ENCODE data around the gene CES5A. TPM values are rescaled to one million over a fixed set of nuclear protein-coding genes. Genes with fewer than 3 reads are reported as not detected.

The CES5A gene
- total and polyA plus RNA-seq, 2 of the 8 experiments (the other 6 are each of a cell fraction or from before 2014, with no cell fraction given), result not detected

GRCh38 chr16:55809851-55810250 is 65.3 kb downstream of the CES5A start:
- TF ChIP-seq HDAC2 (IDR thresholded peaks at IDR 0.05; ENCODE audit: borderline replicate concordance in 1 of 2, low read depth in 2 of 2, low read length in 2 of 2), result no peak
- no peak for TF ChIP-seq CHD1 (IDR thresholded peaks at IDR 0.05; ENCODE audit: low read depth, low read length)
- no peak for TF ChIP-seq TEAD4 (IDR thresholded peaks at IDR 0.05; ENCODE audit: low read depth, low read length)
- TF ChIP-seq GTF2F1 (IDR thresholded peaks at IDR 0.05; ENCODE audit: borderline replicate concordance, low read depth, low read length), result no peak
- no peak for TF ChIP-seq JUN (IDR thresholded peaks at IDR 0.05; ENCODE audit: low read depth, low read length)
- TF ChIP-seq MAFK (IDR thresholded peaks at IDR 0.05; ENCODE audit: low read depth, low read length), result no peak
- TF ChIP-seq SIN3A (conservative IDR thresholded peaks at IDR 0.05 in 1 of 2, IDR thresholded peaks at IDR 0.05 in 1 of 2; ENCODE audit: low read depth in 1 of 2, low read length in 2 of 2), result no peak
- TF ChIP-seq CTBP2 (IDR thresholded peaks at IDR 0.05; ENCODE audit: borderline replicate concordance, insufficient read depth, insufficient read length, low read length), result no peak
- no peak for TF ChIP-seq CBX8 (IDR thresholded peaks at IDR 0.05; ENCODE audit: borderline replicate concordance, low read depth, low read length)
- TF ChIP-seq SP4 (IDR thresholded peaks at IDR 0.05; ENCODE audit: low read length), result no peak
- no peak for TF ChIP-seq EGR1 (IDR thresholded peaks at IDR 0.05; ENCODE audit: borderline replicate concordance, low read depth, low read length)
- no peak for TF ChIP-seq SUZ12 (IDR thresholded peaks at IDR 0.05; ENCODE audit: low read length)
- Histone ChIP-seq H2AFZ (ENCODE audit: low read length) (no peak overlapping the region), H2BK5ac (ENCODE audit: low read depth, low read length) (no peak overlapping the region), H4K8ac (ENCODE audit: extremely low read depth, insufficient read depth, low read length) (no peak overlapping the region), H2BK15ac (ENCODE audit: low read length) (no peak overlapping the region), H2BK120ac (replicated peaks; ENCODE audit: low read depth, low read length) (no peak overlapping the region), H3K56ac (replicated peaks; ENCODE audit: insufficient read length, low read depth, low read length) (no peak overlapping the region), H3K4me2 (ENCODE audit: insufficient read depth in 1 of 2, low read depth in 2 of 2, low read length in 2 of 2) (no peak overlapping the region), H3K18ac (ENCODE audit: extremely low read depth, low read length) (no peak overlapping the region), H3K14ac (ENCODE audit: insufficient read length) (no peak overlapping the region), H4K5ac (ENCODE audit: insufficient read length, low read depth, low read length) (no peak overlapping the region), H3K9me3 (ENCODE audit: insufficient read depth in 2 of 2, low read depth in 1 of 2, low read length in 1 of 2) (no peaks in the 10 kb centered on the region), H3K4me1 (replicated peaks in 1 of 4; ENCODE audit: control insufficient read depth in 3 of 4, insufficient read depth in 4 of 4, low read length in 3 of 4) (peaks cover 0 to 7% (median under 1%) of the 10 kb centered on the region in 4 experiments; a peak in 2 of 7 replicates), H3K4ac (replicated peaks; ENCODE audit: insufficient read length, low read depth, low read length) (no peak overlapping the region), H3K36me3 (ENCODE audit: control insufficient read depth in 2 of 4, insufficient read depth in 4 of 4, low read length in 3 of 4) (no peaks in the 10 kb centered on the region), H3K79me1 (ENCODE audit: low read depth, low read length) (no peaks in the 10 kb centered on the region), H2BK20ac (ENCODE audit: low read length) (no peak overlapping the region), H4K91ac (replicated peaks; ENCODE audit: insufficient read length, low read length) (no peak overlapping the region), H3K27me3 (replicated peaks in 1 of 4; ENCODE audit: control insufficient read depth in 3 of 4, extremely low read depth in 1 of 4, insufficient read depth in 3 of 4, low read length in 3 of 4) (no peaks in the 10 kb centered on the region; a peak in 1 of 7 replicates), H3K79me2 (ENCODE audit: control insufficient read depth in 1 of 2, insufficient read depth in 2 of 2, low read length in 2 of 2) (no peaks in the 10 kb centered on the region), H2AK5ac (ENCODE audit: low read depth, low read length) (no peak overlapping the region), H3K27ac (ENCODE audit: low read depth, low read length) (no peak overlapping the region), H4K20me1 (replicated peaks in 1 of 2; ENCODE audit: control insufficient read depth in 1 of 2, insufficient read depth in 2 of 2, low read length in 2 of 2) (no peaks in the 10 kb centered on the region), H2BK12ac (ENCODE audit: low read depth, low read length) (no peak overlapping the region), H3K4me3 (ENCODE audit: extremely low read depth in 1 of 4, insufficient read depth in 2 of 4, low read depth in 3 of 4, low read length in 4 of 4) (no peak overlapping the region), H3K9ac (replicated peaks in 1 of 4; ENCODE audit: extremely low read depth in 1 of 4, low read depth in 3 of 4, low read length in 3 of 4) (no peak overlapping the region), H3K23ac (ENCODE audit: insufficient read length) (no peak overlapping the region), H3K23me2 (ENCODE audit: low read depth, low read length) (no peaks in the 10 kb centered on the region)
- FAIRE-seq, result no peak
- DNase-seq (ENCODE audit: low read depth in 1 of 2, low spot score in 2 of 2), result no peak
- POLR2A ChIA-PET (ENCODE audit: partially characterized antibody), result no interaction called here
- CTCF ChIA-PET (ENCODE audit: partially characterized antibody), result interaction anchor here (0.7 kb wide), 1 partner anchor 345 kb away, joined by 3 read pairs; no protein-coding TSS in a partner anchor
- WGBS, 2 experiments (ENCODE audit: extremely low coverage in 1 of 2, insufficient coverage in 1 of 2, insufficient read length in 1 of 2, insufficient replicate concordance in 2 of 2, low coverage in 1 of 2, low lambda C conversion rate in 2 of 2, missing lambda C conversion rate in 1 of 2), result 98% methylated on average over 4 of the region's 4 CpGs; no CpG with 5 or more reads in 1 of the 2 experiments

Data from H1 (cell line).